Muscle of arm (tissue), 12 donors: ENCODE data around the gene SLC30A9. TPM values are rescaled to one million over a fixed set of nuclear protein-coding genes. Genes with fewer than 3 reads are reported as not detected.

Source experiments
- DNase-seq: peaks from one replicate; pipeline ENCODE4 v3.0.0-alpha.2; 2013
- polyA plus RNA-seq, 12 donors: library from polyadenylated mRNA; unstranded; fragments of 120-200 nt; gene quantifications; one replicate each; pipeline ENCODE4 v1.2.1, GENCODE V29; 2013; ENCODE audit not compliant: insufficient read length in 12 of 12

The SLC30A9 gene
- polyA plus RNA-seq, 12 donors, result 41.2 to 70.8 (median 62.7) TPM; not detected in 1

GRCh38 chr4:42123071-42123644 is 132.8 kb downstream of the SLC30A9 start:
- no peak for DNase-seq

DNA sequence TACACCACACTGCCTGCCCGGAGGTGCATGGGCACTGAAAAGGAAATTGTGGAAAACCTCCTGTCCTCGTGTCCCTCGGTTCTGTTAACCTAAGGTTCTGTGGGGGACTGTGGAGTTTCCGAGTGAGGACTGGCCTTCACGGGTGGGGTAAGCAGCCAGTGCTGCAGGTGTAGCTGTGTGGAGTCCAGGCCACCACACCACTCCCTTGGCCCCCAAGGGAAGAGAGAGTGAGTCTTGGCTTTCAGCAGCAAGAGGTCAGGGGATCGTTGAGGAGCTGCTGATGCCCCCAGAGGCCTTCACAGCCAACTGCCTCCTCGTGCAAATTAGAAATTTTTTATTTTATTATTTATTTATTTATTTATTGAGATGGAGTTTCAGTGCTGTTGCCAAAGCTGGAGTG is 141.8 kb downstream of the SLC30A9 start:
- DNase-seq, result no peak

- no peak for DNase-seq
Observed at GRCh38 chr4:42133006-42133405, 142.7 kb downstream of the SLC30A9 start.

GRCh38 chr4:42136371-42136770 is 146.0 kb downstream of the SLC30A9 start:
- no peak for DNase-seq

Other genes with a start within 250 kb of the SLC30A9 start
- 10 to 100 TPM in 1 of 12 donors, under 1 TPM in 1, not detected in 10; 0.08 to 10.3 TPM for gene PHOX2B, start 241.8 kb upstream of the SLC30A9 start, polyA plus RNA-seq
- 10 to 100 TPM in 11 of 12 donors, not detected in 1; 17.5 to 39.4 (median 21.2) TPM for gene TMEM33, start 55.1 kb upstream of the SLC30A9 start, polyA plus RNA-seq
- under 1 TPM in 10 of 12 donors, not detected in 2; 0.05 to 0.68 (median 0.32) TPM for gene DCAF4L1, start 8.8 kb upstream of the SLC30A9 start, polyA plus RNA-seq
- gene BEND4, start 162.1 kb downstream of the SLC30A9 start, polyA plus RNA-seq, result under 1 TPM in 9 of 12 donors, not detected in 3; 0.01 to 0.30 (median 0.05) TPM